ENCODE data around the gene ANKRD16.

The ANKRD16 gene

GRCh38 chr10:5889624-5890451 lies at the start of gene ANKRD16, which contains the start of gene FBH1:
ANKRD16 (minus strand) TSS chr10:5889893; CDS start chr10:5889354, 539 bp downstream.
FBH1 (plus strand) TSS chr10:5890243; CDS start chr10:5890346, 103 bp downstream.
- peak within 1 kb of the TSS; percentile 72 for H3K27ac ChIP-seq
- TF ChIP-seq, protein P1, sequence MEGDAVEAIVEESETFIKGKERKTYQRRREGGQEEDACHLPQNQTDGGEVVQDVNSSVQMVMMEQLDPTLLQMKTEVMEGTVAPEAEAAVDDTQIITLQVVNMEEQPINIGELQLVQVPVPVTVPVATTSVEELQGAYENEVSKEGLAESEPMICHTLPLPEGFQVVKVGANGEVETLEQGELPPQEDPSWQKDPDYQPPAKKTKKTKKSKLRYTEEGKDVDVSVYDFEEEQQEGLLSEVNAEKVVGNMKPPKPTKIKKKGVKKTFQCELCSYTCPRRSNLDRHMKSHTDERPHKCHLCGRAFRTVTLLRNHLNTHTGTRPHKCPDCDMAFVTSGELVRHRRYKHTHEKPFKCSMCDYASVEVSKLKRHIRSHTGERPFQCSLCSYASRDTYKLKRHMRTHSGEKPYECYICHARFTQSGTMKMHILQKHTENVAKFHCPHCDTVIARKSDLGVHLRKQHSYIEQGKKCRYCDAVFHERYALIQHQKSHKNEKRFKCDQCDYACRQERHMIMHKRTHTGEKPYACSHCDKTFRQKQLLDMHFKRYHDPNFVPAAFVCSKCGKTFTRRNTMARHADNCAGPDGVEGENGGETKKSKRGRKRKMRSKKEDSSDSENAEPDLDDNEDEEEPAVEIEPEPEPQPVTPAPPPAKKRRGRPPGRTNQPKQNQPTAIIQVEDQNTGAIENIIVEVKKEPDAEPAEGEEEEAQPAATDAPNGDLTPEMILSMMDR (IDR thresholded peaks at IDR 0.05) = no peak
- no peak for TF ChIP-seq ZFX (IDR thresholded peaks at IDR 0.05; ENCODE audit: borderline replicate concordance)

DNA sequence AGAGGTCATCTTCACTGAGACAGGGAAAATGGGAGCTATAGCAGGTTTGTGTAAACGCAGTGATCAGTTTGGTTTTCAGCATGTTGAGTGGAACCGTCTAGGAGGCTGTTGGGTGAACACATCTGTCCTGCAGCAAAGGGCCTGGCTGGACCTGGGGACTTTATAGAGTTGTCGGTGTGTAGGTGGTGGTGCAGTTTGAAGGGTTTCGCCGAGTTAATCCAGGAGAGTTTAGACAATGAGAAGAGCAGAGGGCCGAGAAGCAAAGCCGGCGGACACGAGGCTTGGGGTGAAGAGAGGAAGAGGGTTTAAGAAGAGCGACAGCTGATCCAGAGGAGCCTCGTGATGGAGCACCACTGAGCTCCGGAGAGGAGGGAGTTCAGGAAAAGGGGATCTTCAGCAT lies 48.6 kb upstream of the ANKRD16 start:
- TF ChIP-seq, protein P1 (IDR thresholded peaks at IDR 0.05) = no peak
- TF ChIP-seq ZFX (IDR thresholded peaks at IDR 0.05; ENCODE audit: borderline replicate concordance) = no peak
- no peak overlapping the region for H3K27ac ChIP-seq

DNA sequence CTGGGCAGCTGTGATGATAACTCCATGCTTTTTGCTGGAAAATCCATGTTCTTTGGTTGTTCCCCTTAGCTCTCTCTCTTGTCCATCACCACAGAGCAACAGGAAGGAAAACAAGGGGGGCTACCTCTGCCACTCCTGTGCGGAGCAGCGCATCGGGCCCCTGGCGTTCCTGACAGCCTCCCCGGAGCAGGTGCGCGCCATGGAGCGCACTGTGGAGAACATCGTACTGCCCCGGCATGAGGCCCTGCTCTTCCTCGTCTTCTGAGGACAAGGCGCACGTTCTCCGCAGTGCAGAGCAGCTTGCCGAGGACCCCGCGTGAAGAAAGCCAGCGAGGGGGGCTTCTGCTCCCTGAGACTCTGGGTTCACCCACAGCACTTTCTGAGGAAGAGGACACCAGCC lies 47.3 kb upstream of the ANKRD16 start:
- no peak overlapping the region for H3K27ac ChIP-seq
- TF ChIP-seq, protein P1 (IDR thresholded peaks at IDR 0.05) = no peak
- TF ChIP-seq ZFX (IDR thresholded peaks at IDR 0.05; ENCODE audit: borderline replicate concordance) = no peak

GRCh38 chr10:5935628-5936027 lies 45.9 kb upstream of the ANKRD16 start:
- no peak overlapping the region for H3K27ac ChIP-seq
- no peak for TF ChIP-seq ZFX (IDR thresholded peaks at IDR 0.05; ENCODE audit: borderline replicate concordance)
- TF ChIP-seq, protein P1 (IDR thresholded peaks at IDR 0.05) = no peak

DNA sequence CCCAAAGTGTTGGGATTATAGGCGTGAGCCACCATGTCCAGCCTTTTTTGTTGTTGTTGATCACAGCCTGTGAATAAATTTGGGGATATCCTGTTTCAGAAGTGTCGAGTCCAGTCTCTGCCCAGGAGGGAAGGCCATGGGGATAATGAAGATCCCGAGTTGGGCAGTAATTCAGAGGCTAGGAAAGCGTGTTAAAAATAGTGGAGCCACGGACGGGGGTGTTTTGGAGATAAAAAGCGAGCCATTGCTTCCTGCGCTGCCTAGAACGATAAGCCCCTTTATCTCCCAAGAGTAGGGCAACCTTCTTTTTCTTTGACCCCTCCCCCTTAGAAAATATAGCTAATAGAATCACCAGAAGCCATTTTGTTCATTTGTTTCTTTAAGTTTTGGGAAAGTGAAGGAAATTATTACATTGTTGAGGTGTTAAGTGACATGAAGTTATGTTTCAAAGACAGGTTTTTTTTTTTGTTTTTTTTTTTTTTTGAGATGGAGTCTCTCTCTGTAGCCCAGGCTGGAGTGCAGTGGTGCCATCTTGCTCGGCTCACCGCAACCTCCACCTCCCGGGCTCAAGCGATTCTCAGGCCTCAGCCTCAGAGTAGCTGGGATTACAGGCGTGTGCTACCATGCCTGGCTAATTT lies 44.3 kb upstream of the ANKRD16 start:
- TF ChIP-seq, protein P1 (IDR thresholded peaks at IDR 0.05) = no peak
- TF ChIP-seq ZFX (IDR thresholded peaks at IDR 0.05; ENCODE audit: borderline replicate concordance) = no peak
- H3K27ac ChIP-seq = no peak overlapping the region

DNA sequence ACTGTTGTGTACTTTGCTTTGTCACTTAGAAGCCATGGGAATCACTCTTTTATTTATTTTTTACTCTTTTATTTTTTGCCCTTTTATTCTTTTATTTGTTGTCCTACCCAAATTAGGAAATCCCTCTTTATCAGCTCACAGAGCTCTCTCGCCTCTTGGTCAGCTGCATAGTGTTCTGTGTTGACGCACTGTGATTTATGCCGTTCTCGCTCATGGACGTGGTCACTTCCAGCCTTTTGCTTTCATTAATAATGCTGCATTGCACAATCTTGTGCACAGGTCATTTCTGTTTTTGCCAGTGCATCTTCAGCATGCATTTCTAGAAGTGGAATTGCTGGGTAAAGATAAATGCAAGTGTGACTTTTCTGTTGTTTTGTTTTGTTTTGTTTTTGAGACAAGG lies 42.7 kb upstream of the ANKRD16 start:
- no peak overlapping the region for H3K27ac ChIP-seq
- TF ChIP-seq, protein P1 (IDR thresholded peaks at IDR 0.05) = no peak
- TF ChIP-seq ZFX (IDR thresholded peaks at IDR 0.05; ENCODE audit: borderline replicate concordance) = no peak

DNA sequence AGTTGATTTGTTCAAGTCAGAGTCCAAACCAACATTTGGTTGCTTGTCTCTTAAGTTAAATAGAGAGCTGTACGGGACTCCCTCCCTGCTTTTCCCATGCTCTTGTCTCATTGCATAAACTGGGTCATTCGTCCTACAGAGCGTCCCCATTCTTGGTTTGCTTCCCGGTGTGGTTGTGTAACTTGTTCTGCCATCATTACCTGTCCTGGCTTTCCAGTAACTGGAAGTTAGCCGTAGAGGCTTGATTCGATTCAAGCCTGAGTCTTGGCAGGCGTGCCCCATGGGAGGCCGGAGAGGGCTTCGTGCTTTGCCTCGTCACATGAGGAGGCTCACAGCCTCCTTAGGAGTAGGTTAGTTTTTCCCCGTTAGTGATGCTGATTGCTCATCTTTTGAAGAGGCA lies 40.6 kb upstream of the ANKRD16 start:
- TF ChIP-seq, protein P1 (IDR thresholded peaks at IDR 0.05) = no peak
- no peak for TF ChIP-seq ZFX (IDR thresholded peaks at IDR 0.05; ENCODE audit: borderline replicate concordance)
- H3K27ac ChIP-seq = no peak overlapping the region
